B cell (primary cell): Measurements from ENCODE around the gene ENPP4. TPM values are rescaled to one million over a fixed set of nuclear protein-coding genes. Genes with fewer than 3 reads are reported as not detected.
"Not testable (repeated sequence)": the region's sequence is repeated elsewhere in the genome, so short reads cannot be mapped to it uniquely, and the experiment has no call there.

Source experiments
- ATAC-seq: fragments of 200-7000 bp; cut with Tn5 transposase; one replicate; pipeline ENCODE4 v1.10.0; 2021; ENCODE audit warnings: low read depth, mild to moderate bottlenecking, moderate number of reproducible peaks, moderate library complexity
- CTCF ChIA-PET: fragments of 350-600 bp; sonication (Branson Sonifier 250); formaldehyde crosslinking; loops from one replicate; lab custom pipeline; 2021; ENCODE audit warnings: antibody characterized with exemption, inconsistent platforms; lab: Charles Lee
- POLR2A ChIA-PET: fragments of 350-600 bp; sonication (Branson Sonifier 250); formaldehyde crosslinking; loops from one replicate; lab custom pipeline; 2021; ENCODE audit warnings: antibody characterized with exemption; lab: Charles Lee
- DNase-seq: peaks from one replicate; pipeline ENCODE4 v3.0.0; 2013
- H2AFZ ChIP-seq: 2 replicates; pipeline ENCODE4 v1.6.1; 2012; ENCODE audit warnings: mild to moderate bottlenecking, low read depth, low read length; ENCODE audit not compliant: insufficient read depth, poor library complexity, severe bottlenecking
- H3K27ac ChIP-seq, 2 donors: 1 replicate in 1 of 2; 2 replicates in 1 of 2; pipeline ENCODE4 v1.5.1; 2012 to 2013; ENCODE audit warnings: low read length in 2 of 2, mild to moderate bottlenecking in 2 of 2, moderate library complexity in 1 of 2
- H3K27me3 ChIP-seq, 4 experiments: fragments of 200-600 bp in 1 of 4; sonication (generic) in 1 of 4; replicated peaks in 1 of 4; 1 replicate in 2 of 4; 2 replicates in 2 of 4; pipeline versions ENCODE4 v1.6.1 to v1.7.0; 2013 to 2016; ENCODE audit warnings: low read length in 3 of 4, mild to moderate bottlenecking in 2 of 4, mixed read lengths in 1 of 4, moderate library complexity in 1 of 4; ENCODE audit not compliant: insufficient read depth in 4 of 4, control insufficient read depth in 3 of 4; ENCODE audit errors: control extremely low read depth in 1 of 4
- H3K36me3 ChIP-seq, 2 experiments: replicated peaks in 1 of 2; 1 replicate in 1 of 2; 2 replicates in 1 of 2; pipeline versions ENCODE4 v1.6.1 to v1.7.1; 2013; ENCODE audit warnings: low read length in 1 of 2; ENCODE audit not compliant: insufficient read depth in 2 of 2, control insufficient read depth in 1 of 2; ENCODE audit errors: control extremely low read depth in 1 of 2, extremely low read depth in 1 of 2
- H3K4me1 ChIP-seq, 2 donors: fragments of 200-600 bp in 1 of 2; sonication (generic) in 1 of 2; 1 replicate in 1 of 2; 2 replicates in 1 of 2; pipeline versions ENCODE4 v1.5.1 to v1.6.1; 2013 to 2017; ENCODE audit warnings: low read length in 2 of 2; ENCODE audit not compliant: control insufficient read depth in 2 of 2, insufficient read depth in 2 of 2
- H3K4me2 ChIP-seq: replicated peaks from 2 replicates; pipeline ENCODE3; 2012; ENCODE audit warnings: mild to moderate bottlenecking, low read depth, low read length; ENCODE audit not compliant: poor library complexity, severe bottlenecking
- H3K4me3 ChIP-seq, 5 experiments: fragments of 200-600 bp in 1 of 5; sonication (generic) in 1 of 5; 1 replicate in 3 of 5; 2 replicates in 2 of 5; pipeline versions ENCODE4 v1.5.1 to v1.7.0; 2011 to 2016; ENCODE audit warnings: low read length in 4 of 5, mild to moderate bottlenecking in 4 of 5, low read depth in 2 of 5, control low read depth in 1 of 5, moderate library complexity in 1 of 5; ENCODE audit not compliant: insufficient read depth in 1 of 5; ENCODE audit errors: control extremely low read depth in 1 of 5, extremely low read depth in 1 of 5
- H3K79me2 ChIP-seq: fragments of 200-600 bp; sonication (generic); one replicate; pipeline ENCODE4 v1.6.0; 2016; ENCODE audit warnings: low read length; ENCODE audit not compliant: control insufficient read depth, insufficient read depth
- H3K9ac ChIP-seq: fragments of 200-600 bp; sonication (generic); 2 replicates; pipeline ENCODE4 v1.6.1; 2017; ENCODE audit warnings: mild to moderate bottlenecking, low read length, moderate library complexity
- H3K9me3 ChIP-seq, 3 donors: one replicate each; pipeline versions ENCODE4 v1.6.1 to v1.7.1; 2013; ENCODE audit warnings: low read length in 2 of 3; ENCODE audit not compliant: control insufficient read depth in 2 of 3, insufficient read depth in 1 of 3; ENCODE audit errors: control extremely low read depth in 1 of 3
- H4K20me1 ChIP-seq: 2 replicates; pipeline ENCODE4 v1.6.0; 2012; ENCODE audit warnings: mild to moderate bottlenecking, low read length; ENCODE audit not compliant: insufficient read depth, control insufficient read depth, poor library complexity, severe bottlenecking
- H3K27ac Mint-ChIP-seq: one replicate; pipeline ENCODE4 v1.8.0; 2021; ENCODE audit warnings: mixed read lengths
- H3K27me3 Mint-ChIP-seq: one replicate; pipeline ENCODE4 v1.8.0; 2021; ENCODE audit warnings: mixed read lengths
- H3K4me1 Mint-ChIP-seq: one replicate; pipeline ENCODE4 v1.8.0; 2021; ENCODE audit warnings: mixed read lengths
- H3K4me3 Mint-ChIP-seq: one replicate; pipeline ENCODE4 v1.8.0; 2021; ENCODE audit warnings: mixed read lengths
- H3K9me3 Mint-ChIP-seq: one replicate; pipeline ENCODE4 v1.8.0; 2022; ENCODE audit warnings: mixed read lengths; ENCODE audit not compliant: insufficient read depth
- CTCF ChIP-seq: fragments of 200-600 bp; IDR thresholded peaks from one replicate; pipeline ENCODE4 v1.8.0; 2022; ENCODE audit warnings: antibody characterized with exemption, mild to moderate bottlenecking
- EZH2 ChIP-seq: IDR thresholded peaks from 2 replicates; pipeline ENCODE4 v1.6.1; 2012; ENCODE audit warnings: borderline replicate concordance, low read depth, mild to moderate bottlenecking, moderate library complexity, low read length; ENCODE audit not compliant: insufficient read depth, poor library complexity, severe bottlenecking
- WGBS: methylation state at CpG from one replicate; pipeline ENCODE4 v1.1.5; 2013; ENCODE audit warnings: missing lambda C conversion rate; ENCODE audit not compliant: insufficient coverage; 5-methylcytosine and 5-hydroxymethylcytosine counted together
- intact Hi-C: fragments of 100-400 bp; cut with micrococcal nuclease; formaldehyde crosslinking; loops from one replicate; pipeline ENCODE4 v1.10.0; 2022
- polyA plus RNA-seq: library from polyadenylated mRNA; depleted of rRNA; stranded (reverse); fragments of >200 nt; gene quantifications from 2 replicates; pipeline ENCODE4 v1.2.3, GENCODE V29; 2012
- total RNA-seq, 2 donors: library from RNA; stranded (reverse); fragments of 120-200 nt in 1 of 2; gene quantifications; 1 replicate in 1 of 2; 2 replicates in 1 of 2; pipeline versions ENCODE4 v1.2.3 to v1.2.4, GENCODE V29; 2013 to 2022

Gene ENPP4
- total and polyA plus RNA-seq, 2 donors (not counting 1 experiment from before 2014, with no cell fraction given) = 2.9 to 10.0 TPM

- no peak overlapping the region for H3K4me2 ChIP-seq
- no peak overlapping the region for H3K4me3 ChIP-seq
- POLR2A ChIA-PET = no interaction called here
- no peak for TF ChIP-seq EZH2
- no peak for TF ChIP-seq CTCF
- intact Hi-C loops = no loop called here
- H3K79me2 ChIP-seq = no peaks in the 10 kb centered on the region
- peaks cover 0 to 5% (median 0%) of the 10 kb centered on the region in 3 donors for H3K9me3 ChIP-seq
- WGBS = 88% methylated on average over 1 of the region's 3 CpGs
- H3K4me1 ChIP-seq = no peaks in the 10 kb centered on the region
- Mint-ChIP-seq H3K27me3 (no peaks in the 10 kb centered on the region), H3K9me3 (no peaks in the 10 kb centered on the region), H3K4me1 (peaks cover 20% of the 10 kb centered on the region), H3K27ac (no peak overlapping the region), H3K4me3 (no peak overlapping the region)
- no peaks in the 10 kb centered on the region for H3K36me3 ChIP-seq
- no peaks in the 10 kb centered on the region for H4K20me1 ChIP-seq
- no peak for ATAC-seq
- H2AFZ ChIP-seq = no peak overlapping the region
- no peak overlapping the region for H3K27ac ChIP-seq
- no peak overlapping the region for H3K9ac ChIP-seq
- DNase-seq = no peak
- CTCF ChIA-PET = interaction anchor here (0.8 kb wide), 1 partner anchor 28 kb away, joined by 4 read pairs; no protein-coding TSS in a partner anchor
- H3K27me3 ChIP-seq = no peaks in the 10 kb centered on the region
These were observed 11.0 kb upstream of the ENPP4 start for GRCh38 chr6:46118836-46119235.

- H3K27ac Mint-ChIP-seq, DNase-seq: not testable (repeated sequence)
These were observed 10.1 kb upstream of the ENPP4 start for GRCh38 chr6:46119679-46120078.

More at GRCh38 chr6:46119679-46120078, 10.1 kb upstream of the ENPP4 start:
- H2AFZ ChIP-seq, H3K4me1 ChIP-seq, H3K27me3 Mint-ChIP-seq, H3K9ac ChIP-seq, H3K9me3 ChIP-seq, H3K27ac ChIP-seq, H3K4me2 ChIP-seq, H3K4me3 Mint-ChIP-seq, H3K27me3 ChIP-seq, H3K36me3 ChIP-seq, intact Hi-C loops, H3K4me3 ChIP-seq, H3K9me3 Mint-ChIP-seq, ATAC-seq, H4K20me1 ChIP-seq, POLR2A ChIA-PET, H3K79me2 ChIP-seq: not testable (repeated sequence)
- whole genome bisulfite sequencing = 45% methylated on average over 4 of the region's 5 CpGs
- H3K4me1 Mint-ChIP-seq = peaks cover 20% of the 10 kb centered on the region
- CTCF ChIA-PET = interaction anchor here (0.8 kb wide), 1 partner anchor 29 kb away, joined by 4 read pairs; no protein-coding TSS in a partner anchor
